Esophagus squamous epithelium (tissue), 5 donors: Measurements from ENCODE around the gene SOCS6. TPM values are rescaled to one million over a fixed set of nuclear protein-coding genes. Genes with fewer than 3 reads are reported as not detected.

Experiments used
- DNase-seq: peaks from one replicate; lab custom pipeline; 2025; lab: John Stamatoyannopoulos, UW
- H3K27ac ChIP-seq, 4 donors: fragments of 200-600 bp; sonication (generic); one replicate each; pipeline ENCODE4 v1.5.1; 2016 to 2019; ENCODE audit warnings: mild to moderate bottlenecking in 1 of 4
- H3K27me3 ChIP-seq, 4 donors: fragments of 200-600 bp; sonication (generic); 1 replicate in 3 of 4; 2 replicates in 1 of 4; pipeline versions ENCODE4 v1.5.1 to v1.6.0; 2017 to 2021; ENCODE audit warnings: antibody characterized with exemption in 1 of 4
- H3K36me3 ChIP-seq, 3 donors: fragments of 200-600 bp; sonication (generic); one replicate each; pipeline ENCODE4 v1.5.1; 2016 to 2019
- H3K4me1 ChIP-seq, 3 donors: fragments of 200-600 bp; sonication (generic); one replicate each; pipeline ENCODE4 v1.5.1; 2017 to 2019
- H3K4me3 ChIP-seq, 4 donors: fragments of 200-600 bp; sonication (generic); 1 replicate in 3 of 4; 2 replicates in 1 of 4; pipeline ENCODE4 v1.5.1; 2016 to 2019; ENCODE audit warnings: mild to moderate bottlenecking in 2 of 4, moderate library complexity in 1 of 4
- H3K9me3 ChIP-seq, 3 donors: fragments of 200-600 bp; sonication (generic); one replicate each; pipeline ENCODE4 v1.5.1; 2016 to 2019
- CTCF ChIP-seq, 6 experiments: fragments of 450-650 bp in 4 of 6; fragments of 200-600 bp in 2 of 6; sonication (generic) in 2 of 6; IDR thresholded peaks; one replicate each; pipeline ENCODE4 v1.5.1; 2016 to 2019; ENCODE audit warnings: antibody characterized with exemption in 6 of 6, mild to moderate bottlenecking in 4 of 6, moderate library complexity in 4 of 6
- POLR2A ChIP-seq, 4 donors: fragments of 450-650 bp; IDR thresholded peaks; one replicate each; pipeline ENCODE4 v1.6.1; 2017; ENCODE audit warnings: antibody characterized with exemption in 4 of 4, mild to moderate bottlenecking in 4 of 4, moderate library complexity in 3 of 4
- WGBS, 2 donors: methylation state at CpG; one replicate each; pipeline ENCODE4 v1.1.5; 2018; 5-methylcytosine and 5-hydroxymethylcytosine counted together
- intact Hi-C: fragments of 100-400 bp; cut with DNase I; formaldehyde crosslinking; loops from one replicate; pipeline ENCODE4 v1.15.0; 2022
- total RNA-seq, 4 donors: library from RNA; depleted of rRNA; stranded (reverse); fragments of >200 nt; gene quantifications; one replicate each; pipeline ENCODE4 v1.1.0, GENCODE V29; 2016
- donor health status: DM: yes; HTN: yes; CAD: no.

Gene SOCS6
- total RNA-seq, 4 donors from 2014 or later = 18.8 to 23.2 (median 19.9) TPM

- peaks cover 5 to 83% (median 22%) of the 10 kb centered on the region in 3 donors for H3K4me1 ChIP-seq
- intact Hi-C loops = loop anchor here (10.0 kb wide), 1 partner anchor 91 kb away; the partner anchor contains the start of gene RTTN
- WGBS, 2 donors = 83 to 87% methylated on average over 10 of the region's 10 CpGs
- DNase-seq = no peak
- H3K36me3 ChIP-seq = no peaks in the 10 kb centered on the region
- no peak overlapping the region for H3K27ac ChIP-seq
- H3K4me3 ChIP-seq = no peak overlapping the region
- TF ChIP-seq CTCF (IDR thresholded peaks at IDR 0.05) (no peak), POLR2A (IDR thresholded peaks at IDR 0.05) (no peak)
- H3K9me3 ChIP-seq = no peaks in the 10 kb centered on the region
- no peaks in the 10 kb centered on the region for H3K27me3 ChIP-seq
Measured at GRCh38 chr18:70296289-70296688, 7.4 kb downstream of the SOCS6 start.

DNA sequence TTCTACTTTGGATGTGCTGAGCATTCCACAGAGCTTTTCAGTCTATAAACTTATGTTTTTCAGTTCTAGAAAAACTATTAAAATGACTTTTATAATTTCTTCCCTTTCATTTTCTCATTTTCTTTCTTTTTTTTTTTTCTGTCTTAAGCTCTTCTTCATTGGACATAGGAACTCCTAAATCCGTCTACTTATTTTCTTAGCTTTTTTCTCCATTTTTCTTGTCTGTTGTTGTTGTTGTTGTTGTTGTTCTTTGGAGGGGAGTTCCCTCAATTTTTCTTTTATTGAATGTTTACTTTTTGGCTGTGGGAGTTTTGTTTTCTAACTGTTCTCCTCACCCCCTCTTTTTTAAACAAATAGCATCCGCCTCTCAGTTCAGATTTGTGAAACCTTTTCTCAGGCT, 7.9 kb downstream of the SOCS6 start:
- peaks cover 5 to 83% (median 17%) of the 10 kb centered on the region in 3 donors for H3K4me1 ChIP-seq
- H3K27me3 ChIP-seq = no peaks in the 10 kb centered on the region
- intact Hi-C loops = loop anchor here (10.0 kb wide), 1 partner anchor 92 kb away; the partner anchor contains the start of gene RTTN
- no peak for DNase-seq
- TF ChIP-seq POLR2A (IDR thresholded peaks at IDR 0.05) (no peak), CTCF (IDR thresholded peaks at IDR 0.05) (no peak)
- WGBS, 2 donors = 81 to 89% methylated on average over 2 of the region's 2 CpGs
- no peaks in the 10 kb centered on the region for H3K9me3 ChIP-seq
- no peaks in the 10 kb centered on the region for H3K36me3 ChIP-seq
- H3K27ac ChIP-seq = no peak overlapping the region
- H3K4me3 ChIP-seq = no peak overlapping the region

DNA sequence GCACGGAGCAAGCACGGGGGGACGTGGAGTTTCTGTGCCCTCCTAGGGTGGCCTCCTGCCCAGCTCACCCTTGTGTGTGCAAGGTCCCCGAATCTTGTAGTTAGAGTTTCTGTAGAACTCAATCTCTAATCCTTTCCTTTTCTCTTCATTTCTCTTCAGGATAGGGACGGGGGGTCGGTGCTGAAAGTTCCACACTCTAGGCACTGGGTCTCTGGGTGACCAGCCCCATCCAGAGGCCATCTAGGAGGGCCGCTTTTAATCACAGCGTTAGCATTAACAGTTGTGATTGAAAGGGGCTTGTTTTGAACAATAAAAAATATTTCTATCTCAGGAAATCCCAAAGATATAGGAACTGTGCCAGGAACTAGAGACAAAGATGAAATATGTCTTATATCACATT, 10.5 kb downstream of the SOCS6 start:
- TF ChIP-seq CTCF (IDR thresholded peaks at IDR 0.05) (no peak), POLR2A (IDR thresholded peaks at IDR 0.05) (no peak)
- Histone ChIP-seq H3K27me3 (no peaks in the 10 kb centered on the region), H3K27ac (no peak overlapping the region), H3K4me3 (no peak overlapping the region), H3K9me3 (no peaks in the 10 kb centered on the region), H3K36me3 (no peaks in the 10 kb centered on the region), H3K4me1 (peaks cover 5 to 71% (median 17%) of the 10 kb centered on the region in 3 donors)
- intact Hi-C loops = loop anchor here (10.0 kb wide), 1 partner anchor 95 kb away; the partner anchor contains the start of gene RTTN
- no peak for DNase-seq
- 76 to 78% methylated on average over 8 of the region's 8 CpGs for WGBS, 2 donors

DNA sequence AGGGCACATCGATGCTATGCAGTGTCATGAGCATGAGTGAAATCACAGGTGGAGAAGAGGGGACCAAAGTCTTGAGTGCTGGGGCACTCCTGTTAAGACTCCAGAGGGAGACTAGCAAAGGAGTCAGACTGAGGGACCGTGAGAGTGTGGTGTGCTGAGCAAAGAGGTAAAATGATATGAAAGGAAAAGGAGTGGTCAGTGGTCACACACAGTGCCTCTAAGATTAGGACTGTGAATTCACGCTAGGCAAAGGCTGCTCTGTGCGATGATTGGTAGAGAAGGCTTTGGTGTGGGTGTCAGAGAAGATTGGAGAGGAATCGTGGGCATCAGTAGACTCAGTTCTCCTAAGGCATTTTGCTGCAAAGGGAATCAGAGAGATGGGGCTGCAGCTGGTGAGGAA, 12.8 kb downstream of the SOCS6 start:
- Histone ChIP-seq H3K27ac (no peak overlapping the region), H3K4me3 (no peak overlapping the region), H3K36me3 (no peaks in the 10 kb centered on the region), H3K4me1 (peaks cover 0 to 48% (median 11%) of the 10 kb centered on the region in 3 donors), H3K27me3 (no peaks in the 10 kb centered on the region), H3K9me3 (no peaks in the 10 kb centered on the region)
- WGBS, 2 donors = 88 to 93% methylated on average over 5 of the region's 5 CpGs
- no peak for DNase-seq
- intact Hi-C loops = no loop called here
- TF ChIP-seq CTCF (IDR thresholded peaks at IDR 0.05) = no peak

DNA sequence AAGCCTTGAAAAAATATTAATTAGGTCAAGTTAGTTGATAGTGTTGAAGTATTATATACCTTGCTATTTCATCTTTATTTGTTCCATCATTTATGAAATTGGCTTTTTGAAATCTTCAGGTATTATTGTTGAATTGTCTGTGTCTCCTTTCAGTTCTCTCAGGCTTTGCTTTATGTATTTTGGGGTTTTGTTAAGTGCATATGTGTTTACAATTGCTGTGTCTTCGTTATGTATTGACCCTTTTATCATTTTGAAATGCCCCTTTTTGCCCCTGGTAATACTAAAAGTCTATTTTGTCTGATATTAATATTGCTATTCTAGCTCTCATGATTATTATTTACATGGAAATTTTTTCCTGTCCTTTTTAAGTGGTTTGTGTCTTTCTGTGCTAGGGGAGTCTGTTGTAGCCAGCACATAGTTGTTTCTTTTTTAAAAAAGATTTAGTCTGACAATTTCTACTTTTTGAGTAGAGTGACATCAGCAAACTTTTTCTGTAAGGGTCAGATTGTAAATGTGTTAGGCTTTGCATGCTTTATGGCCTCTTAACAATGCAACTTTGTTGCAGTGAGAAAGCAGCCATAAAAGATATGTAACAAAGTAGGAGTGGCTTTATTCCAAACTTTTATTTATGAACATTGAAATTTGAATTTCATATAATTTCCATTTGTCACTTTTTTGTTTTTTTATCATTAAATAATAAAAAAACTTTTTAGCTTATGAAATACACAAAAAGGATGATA, 19.9 kb downstream of the SOCS6 start:
- 82 to 88% methylated on average over 1 of the region's 1 CpG for WGBS, 2 donors
- intact Hi-C loops = no loop called here
- H3K9me3 ChIP-seq = no peaks in the 10 kb centered on the region
- peaks cover 0 to 18% (median 0%) of the 10 kb centered on the region in 3 donors for H3K4me1 ChIP-seq
- no peak overlapping the region for H3K27ac ChIP-seq
- no peak for DNase-seq
- H3K27me3 ChIP-seq = no peaks in the 10 kb centered on the region
- no peak overlapping the region for H3K4me3 ChIP-seq
- TF ChIP-seq CTCF (IDR thresholded peaks at IDR 0.05) = no peak
- no peak for TF ChIP-seq POLR2A (IDR thresholded peaks at IDR 0.05)
- H3K36me3 ChIP-seq = no peaks in the 10 kb centered on the region
